GM18861 (cell line): ENCODE data around the gene TRMT112.
"Not testable (repeated sequence)": the region's sequence is repeated elsewhere in the genome, so short reads cannot be mapped to it uniquely, and the experiment has no call there.

Source experiments
- ATAC-seq: cut with Tn5 transposase; IDR thresholded peaks from one replicate; pipeline ENCODE4 v1.9.1; 2021; ENCODE audit not compliant: unreplicated experiment

TRMT112 gene

GRCh38 chr11:64331569-64332371 is 14.4 kb upstream of the TRMT112 start:
- ATAC-seq: no peak

- ATAC-seq: no peak
These were observed 13.5 kb upstream of the TRMT112 start for GRCh38 chr11:64330888-64331287.

DNA sequence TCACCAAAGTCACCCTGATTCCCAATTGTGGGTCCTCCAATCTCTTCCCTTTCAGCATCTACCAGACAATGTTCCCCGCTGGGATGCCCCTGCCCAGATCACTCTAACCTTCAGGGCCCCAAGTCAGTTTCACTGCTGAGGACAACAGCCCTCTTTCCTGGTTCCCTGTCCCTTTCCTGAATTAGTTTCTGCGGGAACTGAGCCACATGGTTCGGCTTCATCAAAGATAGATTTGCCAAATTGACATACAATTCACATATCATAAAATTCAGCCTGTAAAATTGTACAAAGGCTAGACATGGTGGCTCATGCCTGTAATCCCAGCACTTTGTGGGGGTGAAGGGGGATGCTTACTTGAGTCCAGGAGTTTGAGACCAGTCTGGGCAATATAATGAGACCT is 10.6 kb upstream of the TRMT112 start:
- no peak for ATAC-seq

DNA sequence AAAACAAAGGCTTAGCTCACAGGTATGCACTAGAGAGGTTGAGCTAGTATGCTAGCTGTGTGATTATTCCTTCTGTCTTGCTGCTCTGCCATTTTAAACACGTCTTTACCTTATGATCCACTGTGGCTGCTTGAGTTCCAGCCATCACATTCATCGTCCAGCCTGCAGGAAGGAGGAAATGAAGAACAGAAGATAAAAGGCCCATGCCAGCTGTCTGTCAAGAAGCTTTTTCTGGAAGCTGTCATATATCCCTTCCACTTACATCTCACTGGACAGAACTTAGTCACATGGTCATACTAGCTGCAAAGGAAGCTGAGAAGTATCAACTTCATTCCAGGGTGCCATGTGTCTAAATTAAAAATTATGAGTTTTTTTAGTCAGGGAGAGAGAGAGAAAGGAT is 10.0 kb upstream of the TRMT112 start:
- ATAC-seq: no peak

GRCh38 chr11:64324692-64325469 is 7.5 kb upstream of the TRMT112 start:
- no peak for ATAC-seq

- ATAC-seq: not testable (repeated sequence)
These were observed 6.6 kb upstream of the TRMT112 start for GRCh38 chr11:64323984-64324383.

- ATAC-seq: no peak
These were observed 6.0 kb upstream of the TRMT112 start for GRCh38 chr11:64323373-64323772.

GRCh38 chr11:64322925-64323260 is 5.5 kb upstream of the TRMT112 start:
- no peak for ATAC-seq

DNA sequence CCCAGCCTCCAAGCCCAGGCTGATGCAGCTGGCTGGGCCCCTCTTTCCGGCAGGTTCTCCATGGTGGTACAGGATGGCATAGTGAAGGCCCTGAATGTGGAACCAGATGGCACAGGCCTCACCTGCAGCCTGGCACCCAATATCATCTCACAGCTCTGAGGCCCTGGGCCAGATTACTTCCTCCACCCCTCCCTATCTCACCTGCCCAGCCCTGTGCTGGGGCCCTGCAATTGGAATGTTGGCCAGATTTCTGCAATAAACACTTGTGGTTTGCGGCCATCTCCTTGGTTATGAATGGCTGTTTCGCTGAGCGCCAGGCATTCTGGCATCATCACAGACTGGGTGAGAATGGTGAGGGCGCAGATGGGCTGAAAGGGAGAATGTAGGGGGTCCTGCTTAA is 4.2 kb upstream of the TRMT112 start:
- no peak for ATAC-seq

DNA sequence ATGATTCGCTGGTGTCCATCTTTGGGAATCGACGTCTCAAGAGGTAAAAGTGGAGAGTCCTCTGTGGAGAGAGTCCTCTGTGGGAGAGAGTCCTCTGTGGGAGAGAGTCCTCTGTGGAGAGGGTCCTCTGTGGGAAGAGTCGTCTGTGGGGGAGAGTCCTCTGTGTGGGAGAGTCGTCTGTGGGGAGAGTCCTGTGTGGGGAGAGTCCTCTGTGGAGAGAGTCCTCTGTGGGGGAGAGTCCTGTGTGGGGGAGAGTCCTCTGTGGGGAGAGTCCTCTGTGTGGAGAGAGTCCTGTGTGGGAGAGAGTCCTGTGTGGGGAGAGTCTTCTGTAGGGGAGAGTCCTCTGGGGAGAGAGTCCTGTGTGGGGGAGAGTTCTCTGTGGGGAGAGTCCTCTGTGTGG is 3.7 kb upstream of the TRMT112 start:
- no peak for ATAC-seq

DNA sequence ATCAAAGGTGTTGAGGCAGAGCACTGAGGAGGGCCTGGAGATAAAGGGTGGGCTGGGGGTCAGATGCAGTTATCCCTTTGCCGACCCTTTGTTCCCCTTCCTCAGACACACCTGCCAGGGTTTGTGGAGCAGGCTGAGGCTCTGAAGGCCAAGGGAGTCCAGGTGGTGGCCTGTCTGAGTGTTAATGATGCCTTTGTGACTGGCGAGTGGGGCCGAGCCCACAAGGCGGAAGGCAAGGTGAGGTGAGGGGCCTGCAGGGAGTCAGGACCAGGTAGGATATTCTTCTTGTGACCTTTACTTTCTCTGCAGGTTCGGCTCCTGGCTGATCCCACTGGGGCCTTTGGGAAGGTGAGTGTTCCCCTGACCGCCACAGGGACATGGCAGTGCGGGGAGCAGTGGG is 3.2 kb upstream of the TRMT112 start:
- no peak for ATAC-seq

DNA sequence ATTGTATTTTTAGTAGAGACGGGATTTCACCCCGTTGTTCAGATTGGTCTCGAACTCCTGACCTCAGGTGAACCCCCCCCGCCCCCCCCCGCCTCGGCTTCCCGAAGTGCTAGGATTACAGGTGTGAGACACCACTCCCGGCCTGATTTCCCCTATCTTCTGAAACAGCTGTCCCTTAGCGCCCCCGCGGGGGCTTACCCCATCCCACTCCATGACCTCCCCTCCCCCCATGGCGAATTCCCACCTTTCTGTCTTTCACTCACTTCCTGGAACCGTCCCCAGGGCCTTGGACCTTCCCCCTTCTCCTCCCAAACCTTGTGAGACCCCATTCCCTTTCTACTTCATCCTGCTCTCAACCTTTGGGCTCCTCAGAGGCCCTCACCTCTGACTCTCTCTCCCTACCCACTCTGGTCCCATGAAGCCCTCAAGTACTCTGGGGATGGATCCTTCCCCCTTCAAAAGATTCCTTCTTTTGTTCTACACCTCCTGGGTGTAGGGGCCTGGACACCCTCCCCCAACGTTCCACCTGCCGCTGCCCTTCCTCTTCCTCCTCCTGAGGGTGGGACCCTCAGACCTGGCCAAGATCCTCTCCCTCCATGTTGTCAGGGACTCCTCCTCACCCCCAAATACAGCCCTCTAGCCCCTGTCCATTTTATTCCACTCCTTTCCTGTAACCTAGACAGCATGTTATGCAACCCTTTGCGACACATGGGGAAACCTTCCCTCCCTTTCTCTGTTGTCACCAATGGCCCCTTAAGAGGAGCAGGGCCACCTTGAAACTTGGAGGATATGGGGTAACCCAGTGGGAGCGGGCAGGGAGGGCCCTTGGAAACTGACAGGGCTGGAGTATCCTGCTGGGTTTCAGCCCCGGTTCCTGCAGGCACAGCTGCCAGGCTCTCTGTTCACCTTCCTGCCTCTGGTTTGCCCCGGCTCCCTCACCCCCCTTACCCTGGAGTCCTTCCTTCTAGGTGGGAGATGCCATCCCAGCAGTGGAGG is 1.7 kb upstream of the TRMT112 start:
- no peak for ATAC-seq

DNA sequence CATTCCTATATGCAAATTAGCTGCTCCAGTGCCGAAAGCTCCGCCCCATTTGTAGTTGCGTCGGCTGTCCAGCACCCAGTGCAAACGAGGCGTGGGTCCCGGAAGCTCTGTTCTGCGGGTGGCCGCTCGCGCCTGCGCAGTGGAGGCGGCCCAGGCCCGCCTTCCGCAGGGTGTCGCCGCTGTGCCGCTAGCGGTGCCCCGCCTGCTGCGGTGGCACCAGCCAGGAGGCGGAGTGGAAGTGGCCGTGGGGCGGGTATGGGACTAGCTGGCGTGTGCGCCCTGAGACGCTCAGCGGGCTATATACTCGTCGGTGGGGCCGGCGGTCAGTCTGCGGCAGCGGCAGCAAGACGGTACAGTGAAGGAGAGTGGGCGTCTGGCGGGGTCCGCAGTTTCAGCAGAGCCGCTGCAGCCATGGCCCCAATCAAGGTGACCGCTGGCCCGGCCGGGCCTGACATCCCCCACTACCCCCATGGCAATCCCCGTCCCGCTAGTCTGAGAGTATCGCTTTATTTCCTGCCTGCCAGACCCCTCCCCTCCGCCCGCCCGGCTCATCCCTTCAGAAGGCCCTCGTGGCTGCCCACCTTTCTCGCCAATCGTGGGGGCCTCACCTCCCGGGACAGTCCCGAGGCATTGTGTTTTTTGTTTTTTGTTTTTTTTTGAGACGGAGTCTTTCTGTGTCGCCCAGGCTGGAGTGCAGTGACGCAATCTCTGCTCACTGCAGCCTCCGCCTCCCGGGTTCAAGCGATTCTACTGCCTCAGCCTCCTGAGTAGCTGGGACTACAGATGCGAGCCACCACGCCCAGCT is 804 bp upstream of the TRMT112 start, which contains the start of gene PRDX5:
Gene PRDX5 (plus strand): TSS at position 161 of the 805 bp plus-strand sequence. CDS start 95 bp downstream, at position 256.
- ATAC-seq: peak; percentile 63

DNA sequence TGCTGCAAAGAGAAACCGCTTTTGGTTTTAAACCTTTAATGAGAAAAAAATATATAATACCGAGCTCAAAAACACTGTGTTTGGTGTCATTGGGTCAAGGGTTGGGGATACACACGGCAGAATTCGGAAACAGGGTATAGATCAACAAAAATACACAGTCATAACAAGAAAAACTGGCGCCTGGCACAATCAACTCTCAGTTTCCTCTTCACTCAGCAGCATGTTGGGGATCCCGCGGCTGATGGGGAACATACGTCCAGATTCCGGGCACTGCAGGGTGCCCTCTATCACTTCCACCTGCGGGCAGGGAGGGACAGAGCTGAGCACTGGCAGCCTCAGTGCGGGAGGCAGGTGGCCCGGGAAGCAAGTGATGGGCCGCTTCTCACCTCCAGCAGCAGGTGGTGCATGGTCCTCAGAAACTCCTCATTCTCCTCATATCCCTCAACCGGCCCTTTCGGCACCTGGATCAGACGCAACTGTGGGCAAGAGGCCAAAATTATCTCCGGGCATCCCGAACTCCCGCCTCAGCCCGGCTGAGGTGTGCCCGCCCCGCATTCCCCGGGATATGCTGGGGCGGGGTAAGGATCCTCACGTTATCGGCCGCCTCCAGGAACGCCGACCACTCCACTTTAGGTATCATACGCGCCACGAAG is 561 bp downstream of the TRMT112 start:
- peak; percentile 7 for ATAC-seq

DNA sequence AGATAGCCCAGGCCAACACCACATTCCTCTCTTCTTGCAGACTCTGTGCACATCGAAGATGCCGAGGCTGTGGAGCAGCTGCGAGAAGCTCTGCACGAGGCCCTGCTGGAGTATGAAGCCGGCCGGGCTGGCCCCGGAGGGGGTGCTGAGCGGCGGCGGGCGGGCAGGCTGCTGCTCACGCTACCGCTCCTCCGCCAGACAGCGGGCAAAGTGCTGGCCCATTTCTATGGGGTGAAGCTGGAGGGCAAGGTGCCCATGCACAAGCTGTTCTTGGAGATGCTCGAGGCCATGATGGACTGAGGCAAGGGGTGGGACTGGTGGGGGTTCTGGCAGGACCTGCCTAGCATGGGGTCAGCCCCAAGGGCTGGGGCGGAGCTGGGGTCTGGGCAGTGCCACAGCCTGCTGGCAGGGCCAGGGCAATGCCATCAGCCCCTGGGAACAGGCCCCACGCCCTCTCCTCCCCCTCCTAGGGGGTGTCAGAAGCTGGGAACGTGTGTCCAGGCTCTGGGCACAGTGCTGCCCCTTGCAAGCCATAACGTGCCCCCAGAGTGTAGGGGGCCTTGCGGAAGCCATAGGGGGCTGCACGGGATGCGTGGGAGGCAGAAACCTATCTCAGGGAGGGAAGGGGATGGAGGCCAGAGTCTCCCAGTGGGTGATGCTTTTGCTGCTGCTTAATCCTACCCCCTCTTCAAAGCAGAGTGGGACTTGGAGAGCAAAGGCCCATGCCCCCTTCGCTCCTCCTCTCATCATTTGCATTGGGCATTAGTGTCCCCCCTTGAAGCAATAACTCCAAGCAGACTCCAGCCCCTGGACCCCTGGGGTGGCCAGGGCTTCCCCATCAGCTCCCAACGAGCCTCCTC is 1.5 kb downstream of the TRMT112 start:
- not testable (repeated sequence) for ATAC-seq

DNA sequence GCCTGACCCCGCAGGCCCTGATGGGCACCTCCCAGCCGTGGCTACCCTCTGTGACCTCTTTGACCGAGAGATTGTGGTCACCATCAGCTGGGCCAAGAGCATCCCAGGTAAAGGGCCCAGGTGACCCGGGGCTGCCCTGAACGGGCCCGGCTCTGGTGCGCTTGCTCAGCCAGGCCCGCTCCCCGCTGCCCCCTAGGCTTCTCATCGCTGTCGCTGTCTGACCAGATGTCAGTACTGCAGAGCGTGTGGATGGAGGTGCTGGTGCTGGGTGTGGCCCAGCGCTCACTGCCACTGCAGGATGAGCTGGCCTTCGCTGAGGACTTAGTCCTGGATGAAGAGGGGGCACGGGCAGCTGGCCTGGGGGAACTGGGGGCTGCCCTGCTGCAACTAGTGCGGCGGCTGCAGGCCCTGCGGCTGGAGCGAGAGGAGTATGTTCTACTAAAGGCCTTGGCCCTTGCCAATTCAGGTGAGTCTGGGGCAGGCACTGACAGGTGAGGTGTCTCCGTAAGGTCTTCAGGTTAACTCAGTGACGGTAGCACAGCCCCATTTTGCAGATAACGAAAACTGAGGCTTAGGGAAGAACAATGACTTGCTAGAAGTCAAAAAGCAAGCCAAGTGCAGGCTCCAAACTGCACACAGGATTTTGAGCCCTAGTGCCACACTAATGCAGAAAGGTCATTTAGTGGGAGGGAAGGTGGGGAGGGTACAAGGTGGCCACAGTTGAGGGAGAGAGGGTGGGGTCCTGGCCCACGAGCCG is 2.4 kb downstream of the TRMT112 start:
- no peak for ATAC-seq

DNA sequence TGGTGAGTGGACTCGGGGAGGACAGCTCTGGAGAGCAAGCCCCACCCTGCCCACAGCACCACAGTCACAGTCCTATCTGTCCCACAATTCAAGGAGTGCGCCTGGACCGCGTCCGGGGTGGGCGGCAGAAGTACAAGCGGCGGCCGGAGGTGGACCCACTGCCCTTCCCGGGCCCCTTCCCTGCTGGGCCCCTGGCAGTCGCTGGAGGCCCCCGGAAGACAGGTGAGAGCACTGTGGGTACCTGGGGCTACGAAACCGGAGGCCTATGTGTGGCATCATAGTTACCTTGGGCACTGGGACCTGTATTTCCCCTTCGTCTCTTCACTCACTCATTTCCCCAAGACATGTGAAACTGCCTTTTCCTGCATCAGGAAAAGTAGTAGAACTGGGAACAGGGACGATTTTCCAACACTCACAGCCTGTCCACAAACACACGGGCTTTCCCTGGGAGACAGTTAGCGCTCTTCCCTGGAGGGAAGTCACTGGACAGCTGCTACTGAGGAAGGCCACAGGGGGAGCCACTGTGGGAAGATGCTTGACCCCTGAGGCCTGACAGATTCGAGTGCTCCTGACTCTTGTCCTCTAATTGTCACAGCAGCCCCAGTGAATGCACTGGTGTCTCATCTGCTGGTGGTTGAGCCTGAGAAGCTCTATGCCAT is 3.1 kb downstream of the TRMT112 start:
- no peak for ATAC-seq
